ENCODE data around the gene ARHGEF19.

GRCh38 chr1:16164213-16165072, 48.0 kb downstream of the ARHGEF19 start:
- no peak for TF ChIP-seq ZNF791 (tag by site-specific recombination; IDR thresholded peaks at IDR 0.05)
- TF ChIP-seq ZEB2 (tag by site-specific recombination; IDR thresholded peaks at IDR 0.05), result peak; percentile 97
- TF ChIP-seq PATZ1 (tag by site-specific recombination; IDR thresholded peaks at IDR 0.05), result peak; percentile 87
- peak; percentile 94 for TF ChIP-seq KLF10 (tag by site-specific recombination; IDR thresholded peaks at IDR 0.05)
- no peak for TF ChIP-seq ZNF121 (tag by site-specific recombination; IDR thresholded peaks at IDR 0.05)
- no peak for TF ChIP-seq CTCF (tag by site-specific recombination; IDR thresholded peaks at IDR 0.05)
- no peak; the same call in 1 of the 2 replicates for TF ChIP-seq ZBTB44 (tag by site-specific recombination; IDR thresholded peaks at IDR 0.05)
- no peak for TF ChIP-seq ZNF621 (tag by site-specific recombination; IDR thresholded peaks at IDR 0.05)
- no peak for TF ChIP-seq ELK4 (IDR thresholded peaks at IDR 0.05; ENCODE audit: borderline replicate concordance, low read depth, low read length)

Data from HEK293 (cell line).